Panc1 (cell line): ENCODE data around the gene ZNF407.
"Not testable (repeated sequence)": the region's sequence is repeated elsewhere in the genome, so short reads cannot be mapped to it uniquely, and the experiment has no call there.

Experiments used
- SIN3A ChIP-seq: IDR thresholded peaks from 2 replicates; pipeline ENCODE4 v1.6.1; 2012; ENCODE audit warnings: low read depth, mild to moderate bottlenecking, low read length, moderate library complexity, borderline replicate concordance; ENCODE audit not compliant: insufficient read depth
- TF ChIP-seq, protein P1 (sequence below): fragments of 450-650 bp; IDR thresholded peaks from 2 replicates; pipeline ENCODE4 v1.5.1; 2017; ENCODE audit warnings: mild to moderate bottlenecking

DNA sequence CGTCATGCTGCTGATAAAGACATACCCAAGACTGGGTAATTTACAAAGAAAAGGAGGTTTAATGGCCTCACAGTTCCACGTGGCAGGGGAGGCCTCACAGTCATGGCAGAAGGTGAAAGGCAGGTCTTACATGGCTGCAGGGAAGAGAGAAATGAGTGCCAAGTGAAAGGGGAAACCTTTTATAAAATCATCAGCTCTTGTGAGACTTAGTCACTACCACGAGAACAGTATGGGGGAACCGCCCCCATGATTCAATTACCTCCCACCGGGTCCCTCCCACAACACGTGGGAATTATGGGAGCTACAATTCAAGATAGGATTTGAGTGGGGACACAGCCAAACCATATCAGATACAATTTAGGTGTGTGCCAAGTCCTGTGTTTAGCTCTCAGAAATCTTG, 506.4 kb downstream of the ZNF407 start:
- TF ChIP-seq, protein P1, sequence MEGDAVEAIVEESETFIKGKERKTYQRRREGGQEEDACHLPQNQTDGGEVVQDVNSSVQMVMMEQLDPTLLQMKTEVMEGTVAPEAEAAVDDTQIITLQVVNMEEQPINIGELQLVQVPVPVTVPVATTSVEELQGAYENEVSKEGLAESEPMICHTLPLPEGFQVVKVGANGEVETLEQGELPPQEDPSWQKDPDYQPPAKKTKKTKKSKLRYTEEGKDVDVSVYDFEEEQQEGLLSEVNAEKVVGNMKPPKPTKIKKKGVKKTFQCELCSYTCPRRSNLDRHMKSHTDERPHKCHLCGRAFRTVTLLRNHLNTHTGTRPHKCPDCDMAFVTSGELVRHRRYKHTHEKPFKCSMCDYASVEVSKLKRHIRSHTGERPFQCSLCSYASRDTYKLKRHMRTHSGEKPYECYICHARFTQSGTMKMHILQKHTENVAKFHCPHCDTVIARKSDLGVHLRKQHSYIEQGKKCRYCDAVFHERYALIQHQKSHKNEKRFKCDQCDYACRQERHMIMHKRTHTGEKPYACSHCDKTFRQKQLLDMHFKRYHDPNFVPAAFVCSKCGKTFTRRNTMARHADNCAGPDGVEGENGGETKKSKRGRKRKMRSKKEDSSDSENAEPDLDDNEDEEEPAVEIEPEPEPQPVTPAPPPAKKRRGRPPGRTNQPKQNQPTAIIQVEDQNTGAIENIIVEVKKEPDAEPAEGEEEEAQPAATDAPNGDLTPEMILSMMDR, result not testable (repeated sequence)
- not testable (repeated sequence) for TF ChIP-seq SIN3A
